ENCODE measurements around the gene MAP2K2.

The MAP2K2 gene

GRCh38 chr19:4062419-4063368 lies 61.2 kb downstream of the MAP2K2 start:
- DNase-seq (ENCODE audit: insufficient read length, low spot score) (no peak), FAIRE-seq (no peak)

- FAIRE-seq, result no peak
These were observed 62.1 kb downstream of the MAP2K2 start for GRCh38 chr19:4061683-4062418.

GRCh38 chr19:4061178-4061682 lies 62.7 kb downstream of the MAP2K2 start:
- FAIRE-seq, result no peak
- no peak for DNase-seq (ENCODE audit: insufficient read length, low spot score)

More at GRCh38 chr19:4061683-4062418, 62.1 kb downstream of the MAP2K2 start:
- DNase-seq (ENCODE audit: insufficient read length, low spot score), result no peak

- DNase-seq (ENCODE audit: insufficient read length, low spot score), result no peak
- no peak for FAIRE-seq
These were observed 63.2 kb downstream of the MAP2K2 start for GRCh38 chr19:4060621-4061177.

GRCh38 chr19:4059891-4060620 lies 63.9 kb downstream of the MAP2K2 start:
- peak; percentile 43 for DNase-seq (ENCODE audit: insufficient read length, low spot score)
- no peak for FAIRE-seq

- DNase-seq (ENCODE audit: insufficient read length, low spot score) (no peak), FAIRE-seq (no peak)
These were observed 64.5 kb downstream of the MAP2K2 start for GRCh38 chr19:4059453-4059871.

GRCh38 chr19:4058693-4059452 lies 65.0 kb downstream of the MAP2K2 start:
- DNase-seq (ENCODE audit: insufficient read length, low spot score) (no peak), FAIRE-seq (no peak)

- DNase-seq (ENCODE audit: insufficient read length, low spot score), result peak; percentile 81
- no peak for FAIRE-seq
These were observed 65.8 kb downstream of the MAP2K2 start for GRCh38 chr19:4057931-4058692.

GRCh38 chr19:4055209-4055552 lies 68.7 kb downstream of the MAP2K2 start:
- no peak for FAIRE-seq
- no peak for DNase-seq (ENCODE audit: insufficient read length, low spot score)

- no peak for DNase-seq (ENCODE audit: insufficient read length, low spot score)
- FAIRE-seq, result no peak
These were observed 69.3 kb downstream of the MAP2K2 start for GRCh38 chr19:4054441-4055208.

GRCh38 chr19:4053423-4054324 lies 70.2 kb downstream of the MAP2K2 start:
- peak; percentile 97 for FAIRE-seq
- no peak for DNase-seq (ENCODE audit: insufficient read length, low spot score)

- DNase-seq (ENCODE audit: insufficient read length, low spot score) (no peak), FAIRE-seq (no peak)
These were observed 70.9 kb downstream of the MAP2K2 start for GRCh38 chr19:4052993-4053422.

GRCh38 chr19:4052114-4052992 lies 71.6 kb downstream of the MAP2K2 start:
- DNase-seq (ENCODE audit: insufficient read length, low spot score), result no peak
- no peak for FAIRE-seq

GRCh38 chr19:4051175-4052101 lies 72.5 kb downstream of the MAP2K2 start:
- DNase-seq (ENCODE audit: insufficient read length, low spot score) (no peak), FAIRE-seq (no peak)

GRCh38 chr19:4049432-4049831 lies 74.5 kb downstream of the MAP2K2 start:
- no peak for FAIRE-seq
- no peak for DNase-seq (ENCODE audit: insufficient read length, low spot score)

Data from HTR-8/SVneo (cell line).